Fibroblast of skin of left quadriceps (primary cell): ENCODE data around the gene GEMIN7.

Source experiments
- DNase-seq, 2 experiments: peaks; one replicate each; pipeline ENCODE4 v3.0.0-alpha.2; 2013; ENCODE audit warnings: low read depth in 2 of 2

The GEMIN7 gene

GRCh38 chr19:45061965-45062364, 17.1 kb upstream of the GEMIN7 start:
- no peak for DNase-seq

GRCh38 chr19:45063851-45064801, 14.9 kb upstream of the GEMIN7 start:
- no peak for DNase-seq

GRCh38 chr19:45066921-45067661, 12.0 kb upstream of the GEMIN7 start:
- no peak for DNase-seq

GRCh38 chr19:45068041-45068440, 11.0 kb upstream of the GEMIN7 start:
- DNase-seq, result no peak

- no peak for DNase-seq
Measured at GRCh38 chr19:45069056-45069455, 10.0 kb upstream of the GEMIN7 start.

GRCh38 chr19:45070214-45070613, 8.8 kb upstream of the GEMIN7 start:
- DNase-seq, result no peak

- no peak for DNase-seq
Measured at GRCh38 chr19:45070861-45071544, 8.1 kb upstream of the GEMIN7 start.

- DNase-seq, result no peak
Measured at GRCh38 chr19:45071545-45071938, 7.5 kb upstream of the GEMIN7 start.

GRCh38 chr19:45071969-45072790, 6.9 kb upstream of the GEMIN7 start:
- no peak for DNase-seq

- DNase-seq, result no peak
Measured at GRCh38 chr19:45074744-45075300, 4.2 kb upstream of the GEMIN7 start.

- no peak for DNase-seq
Measured at GRCh38 chr19:45075301-45076028, 3.6 kb upstream of the GEMIN7 start.

GRCh38 chr19:45076029-45076850, 2.8 kb upstream of the GEMIN7 start, which contains the start of gene ZNF296:
ZNF296 (minus strand) TSS chr19:45076478; CDS start chr19:45076373, 105 bp downstream.
- no peak for DNase-seq

- DNase-seq, result no peak
Measured at GRCh38 chr19:45076851-45077730, 2.0 kb upstream of the GEMIN7 start.

- DNase-seq, result no peak
Measured at GRCh38 chr19:45078390-45079062, 534 bp upstream of the GEMIN7 start.

GRCh38 chr19:45079911-45080370, 881 bp downstream of the GEMIN7 start:
- no peak for DNase-seq

- no peak for DNase-seq
Measured at GRCh38 chr19:45082170-45082569, 3.1 kb downstream of the GEMIN7 start.

GRCh38 chr19:45086480-45086879, 7.4 kb downstream of the GEMIN7 start:
- DNase-seq, result no peak

GRCh38 chr19:45087531-45087930, 8.5 kb downstream of the GEMIN7 start:
- no peak for DNase-seq
